Peyer's patch (tissue), 4 donors: ENCODE data around the gene ATG4B. TPM values are rescaled to one million over a fixed set of nuclear protein-coding genes. Genes with fewer than 3 reads are reported as not detected.

Source experiments
- DNase-seq, 3 donors: peaks; one replicate each; pipeline ENCODE4 v3.0.0-alpha.2; 2017 to 2019
- H3K27ac ChIP-seq, 4 donors: fragments of 200-600 bp; sonication (generic); one replicate each; pipeline ENCODE4 v1.5.1; 2016 to 2019
- H3K27me3 ChIP-seq, 2 donors: fragments of 200-600 bp; sonication (generic); one replicate each; pipeline ENCODE4 v1.5.1; 2019
- H3K36me3 ChIP-seq, 3 donors: fragments of 200-600 bp; sonication (generic); one replicate each; pipeline ENCODE4 v1.5.1; 2016 to 2019
- H3K4me1 ChIP-seq, 4 donors: fragments of 200-600 bp; sonication (generic); one replicate each; pipeline ENCODE4 v1.5.1; 2016 to 2019
- H3K4me3 ChIP-seq, 4 donors: fragments of 200-600 bp; sonication (generic); 1 replicate in 3 of 4; 2 replicates in 1 of 4; pipeline ENCODE4 v1.5.1; 2016 to 2019; ENCODE audit warnings: mild to moderate bottlenecking in 1 of 4
- H3K9me3 ChIP-seq, 4 donors: fragments of 200-600 bp; sonication (generic); one replicate each; pipeline ENCODE4 v1.5.1; 2016 to 2019; ENCODE audit warnings: mild to moderate bottlenecking in 1 of 4
- POLR2A ChIP-seq, 2 donors: fragments of 450-650 bp; IDR thresholded peaks; one replicate each; pipeline ENCODE4 v1.5.1; 2017; ENCODE audit warnings: antibody characterized with exemption in 2 of 2, mild to moderate bottlenecking in 2 of 2, moderate library complexity in 2 of 2
- total RNA-seq, 4 donors: library from RNA; depleted of rRNA; stranded (reverse); fragments of >200 nt; gene quantifications; one replicate each; pipeline ENCODE4 v1.1.0, GENCODE V29; 2016
- TF ChIP-seq, protein P1 (sequence below), 6 experiments: fragments of 450-650 bp in 4 of 6; fragments of 200-600 bp in 2 of 6; sonication (generic) in 1 of 6; IDR thresholded peaks; one replicate each; pipeline ENCODE4 v1.5.1; 2017 to 2019; ENCODE audit warnings: antibody characterized with exemption in 6 of 6, mild to moderate bottlenecking in 3 of 6, moderate library complexity in 1 of 6

ATG4B gene
- total RNA-seq, 4 donors from 2014 or later = 133 to 272 (median 259) TPM

DNA sequence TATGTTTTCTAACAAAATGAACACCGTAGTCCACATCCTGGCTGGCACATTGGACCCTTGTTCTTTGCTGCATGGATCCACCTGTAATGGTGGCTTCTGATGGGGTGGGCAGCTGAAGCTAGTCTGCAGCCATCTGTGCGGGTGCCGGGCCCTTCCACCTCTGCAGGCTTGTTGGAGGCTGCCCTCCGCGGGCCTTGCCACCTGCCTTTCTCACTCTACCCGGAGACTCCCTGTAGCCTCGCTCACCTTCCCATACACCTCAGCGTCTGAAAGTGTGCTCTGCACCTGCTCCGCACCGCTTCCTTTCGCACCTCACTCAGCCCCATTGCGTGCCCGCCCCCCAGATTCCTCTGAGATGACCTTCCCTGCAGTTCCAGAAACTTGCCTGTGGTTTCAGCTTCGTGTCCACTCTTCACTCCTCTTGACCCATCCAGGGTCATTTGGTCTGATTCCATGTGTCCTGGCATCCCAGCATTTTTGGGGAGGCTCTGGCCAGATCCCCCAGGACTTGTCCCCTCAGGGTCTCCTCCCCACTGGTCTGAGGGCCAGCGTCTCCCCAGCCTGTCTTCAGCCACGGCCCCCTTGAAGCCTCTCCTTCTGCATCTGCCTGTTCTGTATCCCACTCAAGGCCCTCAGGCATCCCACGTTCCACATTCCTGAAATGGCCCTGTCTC lies 18.2 kb downstream of the ATG4B start:
- H3K36me3 ChIP-seq = peaks cover 0 to 97% (median 0%) of the 10 kb centered on the region in 3 donors
- no peak for TF ChIP-seq POLR2A (IDR thresholded peaks at IDR 0.05)
- TF ChIP-seq, protein P1, sequence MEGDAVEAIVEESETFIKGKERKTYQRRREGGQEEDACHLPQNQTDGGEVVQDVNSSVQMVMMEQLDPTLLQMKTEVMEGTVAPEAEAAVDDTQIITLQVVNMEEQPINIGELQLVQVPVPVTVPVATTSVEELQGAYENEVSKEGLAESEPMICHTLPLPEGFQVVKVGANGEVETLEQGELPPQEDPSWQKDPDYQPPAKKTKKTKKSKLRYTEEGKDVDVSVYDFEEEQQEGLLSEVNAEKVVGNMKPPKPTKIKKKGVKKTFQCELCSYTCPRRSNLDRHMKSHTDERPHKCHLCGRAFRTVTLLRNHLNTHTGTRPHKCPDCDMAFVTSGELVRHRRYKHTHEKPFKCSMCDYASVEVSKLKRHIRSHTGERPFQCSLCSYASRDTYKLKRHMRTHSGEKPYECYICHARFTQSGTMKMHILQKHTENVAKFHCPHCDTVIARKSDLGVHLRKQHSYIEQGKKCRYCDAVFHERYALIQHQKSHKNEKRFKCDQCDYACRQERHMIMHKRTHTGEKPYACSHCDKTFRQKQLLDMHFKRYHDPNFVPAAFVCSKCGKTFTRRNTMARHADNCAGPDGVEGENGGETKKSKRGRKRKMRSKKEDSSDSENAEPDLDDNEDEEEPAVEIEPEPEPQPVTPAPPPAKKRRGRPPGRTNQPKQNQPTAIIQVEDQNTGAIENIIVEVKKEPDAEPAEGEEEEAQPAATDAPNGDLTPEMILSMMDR (IDR thresholded peaks at IDR 0.05) = no peak

DNA sequence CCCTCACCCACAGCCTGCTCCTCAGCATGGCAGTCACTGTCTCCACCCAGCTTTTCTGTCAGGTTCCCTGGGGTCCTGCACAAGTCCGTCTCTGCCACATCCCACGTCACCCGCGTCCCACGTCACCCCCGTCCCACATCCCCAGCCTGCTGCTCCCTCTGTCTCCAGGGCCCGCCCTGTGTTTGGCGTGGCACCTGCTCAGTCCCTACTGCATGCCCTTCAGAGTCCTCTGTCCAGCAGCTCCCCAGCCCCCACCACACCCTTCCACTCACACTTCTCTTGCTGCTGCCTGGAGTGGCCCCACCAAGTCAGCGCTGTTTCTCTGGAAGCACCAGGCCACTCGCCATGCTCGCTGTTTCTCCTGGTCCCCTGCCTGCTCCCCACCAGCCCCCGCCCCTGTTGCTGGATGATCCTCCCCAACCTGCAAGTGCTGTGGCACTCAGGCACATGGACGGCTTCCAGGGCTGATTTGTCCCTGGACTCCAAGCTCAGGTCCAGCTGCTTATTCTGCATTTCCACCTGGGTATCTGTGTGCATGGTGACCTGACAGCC lies 18.8 kb downstream of the ATG4B start:
- no peak overlapping the region for H3K27ac ChIP-seq
- H3K4me1 ChIP-seq = no peaks in the 10 kb centered on the region
- H3K4me3 ChIP-seq = no peak overlapping the region
- H3K36me3 ChIP-seq = peaks cover 0 to 97% (median 0%) of the 10 kb centered on the region in 3 donors
- no peaks in the 10 kb centered on the region for H3K9me3 ChIP-seq
- H3K27me3 ChIP-seq = no peaks in the 10 kb centered on the region
- no peak for DNase-seq
- no peak for TF ChIP-seq POLR2A (IDR thresholded peaks at IDR 0.05)
- TF ChIP-seq, protein P1 (IDR thresholded peaks at IDR 0.05) = no peak

More for the DNA sequence above, 18.2 kb downstream of the ATG4B start:
- H3K4me1 ChIP-seq = no peaks in the 10 kb centered on the region
- H3K9me3 ChIP-seq = no peaks in the 10 kb centered on the region
- no peak overlapping the region for H3K27ac ChIP-seq
- no peak overlapping the region for H3K4me3 ChIP-seq
- no peak for DNase-seq
- H3K27me3 ChIP-seq = no peaks in the 10 kb centered on the region

DNA sequence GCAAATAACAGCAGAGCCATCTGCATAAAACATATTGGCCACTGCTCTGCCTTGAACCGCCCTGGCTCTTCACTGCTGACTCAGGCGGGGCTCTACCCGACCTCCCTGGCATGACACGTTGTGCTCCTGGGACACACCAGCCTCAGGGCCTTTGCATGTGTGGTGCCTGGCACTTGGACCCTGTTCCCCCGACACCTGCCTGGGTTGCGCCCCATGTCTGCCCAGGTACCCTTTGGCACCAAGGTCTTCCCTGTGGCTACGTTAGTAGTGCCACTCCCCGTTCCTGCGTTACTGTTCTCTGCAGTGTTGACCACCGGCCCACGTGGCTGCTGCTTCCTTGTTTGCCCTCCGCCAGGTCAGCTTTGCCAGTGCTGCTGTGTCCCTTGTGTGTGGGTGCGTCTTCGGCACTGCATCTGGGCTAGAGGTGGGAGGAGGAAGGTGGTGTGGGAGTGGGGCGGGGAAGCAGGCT lies 20.3 kb downstream of the ATG4B start:
- TF ChIP-seq, protein P1 (IDR thresholded peaks at IDR 0.05) = no peak
- no peak for TF ChIP-seq POLR2A (IDR thresholded peaks at IDR 0.05)
- Histone ChIP-seq H3K4me3 (no peak overlapping the region), H3K27ac (no peak overlapping the region), H3K27me3 (no peaks in the 10 kb centered on the region), H3K36me3 (peaks cover 0 to 87% (median 0%) of the 10 kb centered on the region in 3 donors), H3K4me1 (no peaks in the 10 kb centered on the region), H3K9me3 (no peaks in the 10 kb centered on the region)
- DNase-seq = no peak

DNA sequence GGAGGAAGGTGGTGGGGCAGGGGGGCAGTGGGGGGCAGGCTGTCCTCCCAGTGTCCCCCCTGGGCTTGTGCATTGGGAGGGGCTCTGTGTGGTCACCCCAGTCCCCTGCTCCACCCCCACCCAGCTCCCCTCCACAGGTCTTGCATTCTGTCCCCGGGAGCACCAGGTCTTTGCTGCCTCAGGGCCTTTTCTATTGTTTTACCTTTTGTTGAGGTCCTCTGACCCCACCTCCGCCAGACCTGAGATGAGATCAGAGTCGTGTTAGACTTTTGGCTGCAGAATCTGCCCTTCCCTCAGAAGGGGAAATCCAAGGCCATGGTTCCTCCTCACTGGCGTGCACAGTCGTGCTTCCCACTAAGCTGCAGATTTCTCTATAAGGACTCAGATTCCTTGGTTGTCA lies 20.8 kb downstream of the ATG4B start:
- Histone ChIP-seq H3K9me3 (no peaks in the 10 kb centered on the region), H3K4me3 (no peak overlapping the region), H3K36me3 (peaks cover 0 to 84% (median 0%) of the 10 kb centered on the region in 3 donors), H3K27ac (no peak overlapping the region), H3K4me1 (no peaks in the 10 kb centered on the region), H3K27me3 (no peaks in the 10 kb centered on the region)
- TF ChIP-seq, protein P1 (IDR thresholded peaks at IDR 0.05) = no peak
- TF ChIP-seq POLR2A (IDR thresholded peaks at IDR 0.05) = no peak
- DNase-seq = no peak

DNA sequence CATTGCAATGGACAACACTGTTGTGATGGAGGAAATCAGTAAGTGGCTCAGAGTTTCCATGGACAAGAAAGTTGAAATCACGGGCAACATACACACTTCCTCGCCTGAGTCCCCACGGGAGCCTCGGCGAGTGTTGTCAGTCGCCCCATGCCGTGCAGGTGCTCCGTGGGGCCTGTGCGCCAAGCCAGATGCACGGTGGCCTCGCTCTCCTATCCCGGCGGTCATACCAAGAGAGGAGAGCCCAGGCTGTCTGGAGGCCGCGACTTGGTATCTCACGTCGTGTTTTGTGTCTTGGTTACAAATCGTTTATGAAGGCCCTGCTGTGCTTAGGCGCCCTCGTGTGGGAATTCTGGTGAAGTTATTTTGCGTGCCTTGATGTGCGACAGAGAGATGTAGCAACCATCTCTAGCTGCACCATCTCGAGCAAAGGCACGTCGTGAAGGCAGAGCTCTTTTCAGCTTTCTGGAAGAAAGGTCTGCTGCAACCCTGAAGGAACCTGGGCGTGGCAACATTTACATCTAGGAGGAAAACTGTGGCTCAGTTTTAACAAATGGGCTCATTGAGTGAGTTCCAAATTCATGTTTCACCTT lies 21.8 kb downstream of the ATG4B start:
- no peaks in the 10 kb centered on the region for H3K9me3 ChIP-seq
- peak in 2 of 3 donors; percentile 28 to 71 for DNase-seq
- H3K27ac ChIP-seq = no peak overlapping the region
- no peaks in the 10 kb centered on the region for H3K27me3 ChIP-seq
- H3K36me3 ChIP-seq = peaks cover 0 to 76% (median 0%) of the 10 kb centered on the region in 3 donors
- H3K4me1 ChIP-seq = no peaks in the 10 kb centered on the region
- no peak overlapping the region for H3K4me3 ChIP-seq
- TF ChIP-seq, protein P1 (IDR thresholded peaks at IDR 0.05) = peak in 5 of 6 experiments; percentile 6 to 61 (median 53)
- TF ChIP-seq POLR2A (IDR thresholded peaks at IDR 0.05) = no peak
